Activated CD4-positive, alpha-beta T cell treated with anti-CD3 and anti-CD28 coated beads, Interleukin-2, Interleukin-6, amounts not matched to agents 100 ng/mL and 50 ng/mL, durations not matched to agents 16 hours and 8 hours (primary cell): ENCODE results near the gene KIF3B.
"Not testable (repeated sequence)": the region's sequence is repeated elsewhere in the genome, so short reads cannot be mapped to it uniquely, and the experiment has no call there.

ENCODE experiments used
- DNase-seq: peaks from one replicate; pipeline ENCODE4 v3.0.0-alpha.2; 2020

The KIF3B gene

GRCh38 chr20:32277361-32278198 lies at the start of gene KIF3B:
Gene KIF3B, plus strand, starts transcription at chr20:32277651. Its CDS starts 32,127 bp downstream, at chr20:32309778.
- peak; percentile 94 for DNase-seq

GRCh38 chr20:32227744-32228688 lies 49.4 kb upstream of the KIF3B start:
- no peak for DNase-seq

- DNase-seq = no peak
These were observed 48.2 kb upstream of the KIF3B start for GRCh38 chr20:32229251-32229747.

- no peak for DNase-seq
These were observed 46.7 kb upstream of the KIF3B start for GRCh38 chr20:32230707-32231106.

GRCh38 chr20:32231245-32231644 lies 46.2 kb upstream of the KIF3B start:
- no peak for DNase-seq

GRCh38 chr20:32231847-32232246 lies 45.6 kb upstream of the KIF3B start:
- DNase-seq = peak; percentile 77

GRCh38 chr20:32232326-32232886 lies 45.0 kb upstream of the KIF3B start:
- no peak for DNase-seq

- DNase-seq = no peak
These were observed 44.2 kb upstream of the KIF3B start for GRCh38 chr20:32233286-32233685.

GRCh38 chr20:32234135-32234808 lies 43.2 kb upstream of the KIF3B start:
- DNase-seq = no peak

GRCh38 chr20:32235331-32236047 lies 42.0 kb upstream of the KIF3B start:
- no peak for DNase-seq

GRCh38 chr20:32236048-32236533 lies 41.4 kb upstream of the KIF3B start:
- no peak for DNase-seq

GRCh38 chr20:32236819-32237218 lies 40.6 kb upstream of the KIF3B start:
- no peak for DNase-seq

- no peak for DNase-seq
These were observed 40.0 kb upstream of the KIF3B start for GRCh38 chr20:32237419-32237818.

GRCh38 chr20:32238483-32239425 lies 38.7 kb upstream of the KIF3B start:
- no peak for DNase-seq

GRCh38 chr20:32240205-32240604 lies 37.2 kb upstream of the KIF3B start:
- DNase-seq = no peak

- DNase-seq = no peak
These were observed 35.6 kb upstream of the KIF3B start for GRCh38 chr20:32241807-32242206.

- no peak for DNase-seq
These were observed 33.2 kb upstream of the KIF3B start for GRCh38 chr20:32244150-32244823.

- no peak for DNase-seq
These were observed 32.5 kb upstream of the KIF3B start for GRCh38 chr20:32244959-32245358.

GRCh38 chr20:32246208-32246607 lies 31.2 kb upstream of the KIF3B start:
- not testable (repeated sequence) for DNase-seq

- no peak for DNase-seq
These were observed 29.4 kb upstream of the KIF3B start for GRCh38 chr20:32248043-32248442.
